ENCODE results near the gene CYBA. TPM values are rescaled to one million over a fixed set of nuclear protein-coding genes. Genes with fewer than 3 reads are reported as not detected.

Gene CYBA
- total RNA-seq, 1 donor from 2014 or later: 90.8 TPM

DNA sequence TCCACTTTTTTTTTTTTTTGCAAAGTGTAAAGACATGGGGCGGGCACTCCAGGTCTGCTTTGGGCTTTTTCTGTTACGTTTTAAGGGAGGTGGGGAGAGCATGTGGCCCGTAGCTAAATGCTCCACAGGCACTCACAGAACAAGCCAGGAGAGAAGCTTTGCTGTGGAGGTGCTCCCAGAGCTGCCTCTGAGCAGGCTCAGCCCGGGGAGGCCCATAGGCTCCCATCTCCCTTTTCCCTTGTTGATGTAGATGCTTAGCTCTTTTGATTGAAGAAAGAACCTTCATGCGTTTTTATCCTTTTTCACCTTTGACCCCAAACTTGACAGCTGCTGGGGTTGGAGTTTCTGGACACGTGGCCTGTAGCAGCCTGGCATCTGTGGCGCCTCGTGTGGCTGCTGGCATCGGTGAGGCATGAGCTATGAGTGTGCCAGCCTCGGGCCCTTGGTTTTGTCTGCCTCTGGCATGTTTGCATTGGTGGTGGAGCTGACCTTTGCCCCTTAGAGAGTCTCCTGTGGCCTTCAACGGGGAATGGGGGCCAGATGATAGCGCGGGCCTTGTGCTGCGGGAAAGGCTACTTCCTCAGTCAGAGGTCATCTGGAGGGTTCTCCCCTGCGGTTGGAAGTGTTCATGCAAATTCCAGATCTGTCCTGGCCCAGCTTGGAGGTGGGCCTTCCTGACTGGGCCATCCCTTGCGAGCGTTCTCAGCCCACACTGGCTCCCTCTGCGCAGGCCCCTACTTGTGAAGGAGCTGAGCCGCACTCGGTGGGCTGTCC, 32.5 kb downstream of the CYBA start:
- Histone ChIP-seq H3K27me3 (ENCODE audit: control insufficient read depth in 3 of 3, insufficient read depth in 3 of 3, low read length in 3 of 3) (no peaks in the 10 kb centered on the region), H3K9ac (ENCODE audit: low read depth in 1 of 3, low read length in 3 of 3) (no peak overlapping the region), H3K9me3 (ENCODE audit: control insufficient read depth in 3 of 3, low read length in 3 of 3) (no peaks in the 10 kb centered on the region), H3K27ac (ENCODE audit: low read depth, low read length) (no peak overlapping the region), H3K4me1 (ENCODE audit: control insufficient read depth in 3 of 3, insufficient read depth in 3 of 3, low read length in 3 of 3) (peaks cover 0 to 6% (median 4%) of the 10 kb centered on the region in 3 donors), H3K4me3 (ENCODE audit: low read length in 3 of 3) (no peak overlapping the region), H3K36me3 (ENCODE audit: control insufficient read depth in 3 of 3, insufficient read depth in 3 of 3, low read length in 3 of 3) (peaks cover 18 to 27% (median 20%) of the 10 kb centered on the region in 3 donors)

DNA sequence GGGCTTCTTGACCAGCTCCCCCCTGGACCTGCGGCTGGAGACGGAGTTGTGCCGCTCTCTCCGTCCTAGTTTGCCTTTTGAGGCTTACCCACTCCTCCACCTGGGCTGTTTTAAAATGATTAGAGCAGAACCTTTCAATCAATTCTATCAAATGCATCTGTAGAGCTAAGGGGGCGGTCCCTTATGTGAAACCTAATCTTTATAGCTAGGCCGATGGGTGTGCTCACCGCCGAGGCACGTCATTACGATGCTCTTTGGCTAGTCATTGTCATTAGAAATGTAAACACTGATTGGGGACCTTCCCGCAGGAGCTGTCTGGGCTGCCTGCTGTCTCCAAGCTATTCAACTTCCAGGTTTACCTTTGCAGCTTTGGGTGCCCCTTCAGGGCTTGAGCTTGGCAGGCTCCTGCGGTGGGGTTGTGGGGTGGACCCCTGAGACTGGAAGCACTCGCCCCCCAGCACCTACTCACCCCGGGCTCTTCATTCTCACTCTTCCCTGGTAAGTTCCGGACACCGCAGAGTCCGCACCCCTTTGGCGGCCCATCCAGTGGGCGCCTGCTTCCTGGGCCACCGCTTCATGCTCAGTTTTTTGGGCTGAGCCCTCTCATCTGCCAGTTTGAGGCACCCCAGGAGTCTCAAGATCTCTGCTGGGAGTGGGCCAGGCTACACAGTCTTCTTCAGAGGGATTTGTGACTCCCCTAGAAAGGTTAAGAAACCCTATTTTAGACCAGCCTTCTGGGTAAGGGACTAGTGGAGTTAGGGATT, 33.4 kb downstream of the CYBA start:
- Histone ChIP-seq H3K9ac (ENCODE audit: low read depth in 1 of 3, low read length in 3 of 3) (no peak overlapping the region), H3K27me3 (ENCODE audit: control insufficient read depth in 3 of 3, insufficient read depth in 3 of 3, low read length in 3 of 3) (no peaks in the 10 kb centered on the region), H3K36me3 (ENCODE audit: control insufficient read depth in 3 of 3, insufficient read depth in 3 of 3, low read length in 3 of 3) (peaks cover 12 to 19% (median 15%) of the 10 kb centered on the region in 3 donors)

DNA sequence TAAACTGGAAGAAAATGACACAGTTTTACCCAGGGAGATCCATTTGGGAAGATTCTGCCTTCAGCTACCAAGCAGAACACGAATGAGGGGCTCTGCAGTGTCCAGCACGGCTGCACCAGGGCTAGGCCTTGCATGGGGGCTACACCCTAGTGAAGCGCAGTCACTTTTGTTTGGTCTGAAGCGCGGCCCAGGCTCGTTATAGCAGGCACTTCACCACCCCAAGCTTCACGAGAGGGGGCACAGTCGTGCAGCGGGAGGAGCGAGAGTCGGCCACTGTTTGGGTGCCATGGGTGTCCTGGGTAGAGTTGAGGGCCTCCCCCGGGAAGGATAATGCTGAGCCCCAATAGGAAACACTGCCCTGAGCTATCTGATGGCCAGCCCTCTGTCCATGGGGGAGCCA, 34.1 kb downstream of the CYBA start:
- Histone ChIP-seq H3K9ac (ENCODE audit: low read depth in 1 of 3, low read length in 3 of 3) (no peak overlapping the region), H3K27ac (ENCODE audit: low read depth, low read length) (no peak overlapping the region), H3K4me1 (ENCODE audit: control insufficient read depth in 3 of 3, insufficient read depth in 3 of 3, low read length in 3 of 3) (peaks cover 0 to 6% (median 4%) of the 10 kb centered on the region in 3 donors), H3K36me3 (ENCODE audit: control insufficient read depth in 3 of 3, insufficient read depth in 3 of 3, low read length in 3 of 3) (peaks cover 5 to 18% (median 11%) of the 10 kb centered on the region in 3 donors), H3K4me3 (ENCODE audit: low read length in 3 of 3) (no peak overlapping the region), H3K27me3 (ENCODE audit: control insufficient read depth in 3 of 3, insufficient read depth in 3 of 3, low read length in 3 of 3) (no peaks in the 10 kb centered on the region), H3K9me3 (ENCODE audit: control insufficient read depth in 3 of 3, low read length in 3 of 3) (no peaks in the 10 kb centered on the region)

More for the DNA sequence above, 33.4 kb downstream of the CYBA start:
- peaks cover 0 to 6% (median 4%) of the 10 kb centered on the region in 3 donors for H3K4me1 ChIP-seq (ENCODE audit: control insufficient read depth in 3 of 3, insufficient read depth in 3 of 3, low read length in 3 of 3)
- no peaks in the 10 kb centered on the region for H3K9me3 ChIP-seq (ENCODE audit: control insufficient read depth in 3 of 3, low read length in 3 of 3)
- H3K27ac ChIP-seq (ENCODE audit: low read depth, low read length): no peak overlapping the region
- no peak overlapping the region for H3K4me3 ChIP-seq (ENCODE audit: low read length in 3 of 3)

DNA sequence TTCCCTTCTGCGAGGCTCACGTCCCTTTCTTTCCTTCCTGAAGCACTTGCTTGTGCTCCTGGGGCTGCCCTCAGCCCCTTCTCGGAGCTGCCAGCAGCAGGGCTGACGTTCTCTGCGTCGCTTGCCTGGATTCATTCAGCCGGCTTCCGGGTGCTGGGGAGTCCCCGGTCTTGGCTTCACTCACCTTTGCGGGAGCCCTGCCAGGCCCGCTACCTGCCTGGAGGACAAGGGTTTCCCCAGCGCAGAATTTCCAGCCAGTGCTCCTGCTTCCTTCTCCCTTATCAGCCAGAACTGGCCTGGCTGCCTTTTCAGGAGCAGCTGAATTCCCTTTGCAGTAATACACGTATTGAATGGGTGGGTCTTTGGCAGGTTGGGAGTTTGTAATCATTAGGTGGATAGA, 34.5 kb downstream of the CYBA start:
- Histone ChIP-seq H3K27me3 (ENCODE audit: control insufficient read depth in 3 of 3, insufficient read depth in 3 of 3, low read length in 3 of 3) (no peaks in the 10 kb centered on the region), H3K36me3 (ENCODE audit: control insufficient read depth in 3 of 3, insufficient read depth in 3 of 3, low read length in 3 of 3) (peaks cover 9 to 21% (median 15%) of the 10 kb centered on the region in 3 donors), H3K4me3 (ENCODE audit: low read length in 3 of 3) (no peak overlapping the region), H3K4me1 (ENCODE audit: control insufficient read depth in 3 of 3, insufficient read depth in 3 of 3, low read length in 3 of 3) (peaks cover 0 to 6% (median 4%) of the 10 kb centered on the region in 3 donors), H3K9ac (ENCODE audit: low read depth in 1 of 3, low read length in 3 of 3) (no peak overlapping the region), H3K27ac (ENCODE audit: low read depth, low read length) (no peak overlapping the region), H3K9me3 (ENCODE audit: control insufficient read depth in 3 of 3, low read length in 3 of 3) (no peaks in the 10 kb centered on the region)

DNA sequence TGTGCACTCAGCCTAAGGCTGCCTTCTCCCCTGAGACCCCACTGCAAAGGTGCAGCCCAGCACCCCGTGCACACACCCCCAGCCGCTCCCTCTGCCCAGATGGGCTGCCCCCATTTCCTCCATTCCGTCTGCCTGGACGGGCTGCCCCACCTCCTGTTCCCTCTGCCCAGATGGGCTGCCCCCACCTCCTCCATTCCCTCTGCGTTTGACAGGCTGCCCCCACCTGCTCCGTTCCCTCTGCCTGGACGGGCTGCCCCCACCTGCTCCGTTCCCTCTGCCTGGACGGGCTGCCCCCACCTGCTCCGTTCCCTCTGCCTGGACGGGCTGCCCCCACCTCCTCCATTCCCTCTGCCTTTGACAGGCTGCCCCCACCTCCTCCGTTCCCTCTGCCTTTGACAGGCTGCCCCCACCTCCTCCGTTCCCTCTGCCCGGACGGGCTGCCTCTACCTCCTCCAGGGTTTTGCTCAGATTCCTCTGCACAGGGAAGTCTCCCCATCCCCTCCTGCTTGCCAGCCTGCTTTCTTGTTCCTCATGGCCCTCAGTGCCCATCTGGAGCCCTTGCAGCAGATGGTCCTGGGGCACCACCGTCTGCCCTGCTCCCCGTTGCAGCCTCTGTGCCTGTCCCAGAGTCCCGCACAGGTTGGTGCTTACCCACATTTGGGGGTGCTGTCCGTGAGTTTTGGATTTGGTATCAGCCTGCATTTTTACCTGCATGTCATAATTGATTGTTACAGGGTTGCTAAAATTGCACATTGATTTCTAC, 35.9 kb downstream of the CYBA start:
- H3K27me3 ChIP-seq (ENCODE audit: control insufficient read depth in 3 of 3, insufficient read depth in 3 of 3, low read length in 3 of 3): no peaks in the 10 kb centered on the region
- peaks cover 0 to 6% (median 4%) of the 10 kb centered on the region in 3 donors for H3K4me1 ChIP-seq (ENCODE audit: control insufficient read depth in 3 of 3, insufficient read depth in 3 of 3, low read length in 3 of 3)
- H3K9me3 ChIP-seq (ENCODE audit: control insufficient read depth in 3 of 3, low read length in 3 of 3): no peaks in the 10 kb centered on the region
- no peak overlapping the region for H3K4me3 ChIP-seq (ENCODE audit: low read length in 3 of 3)
- H3K36me3 ChIP-seq (ENCODE audit: control insufficient read depth in 3 of 3, insufficient read depth in 3 of 3, low read length in 3 of 3): peaks cover 21 to 32% (median 24%) of the 10 kb centered on the region in 3 donors
- H3K27ac ChIP-seq (ENCODE audit: low read depth, low read length): no peak overlapping the region
- no peak overlapping the region for H3K9ac ChIP-seq (ENCODE audit: low read depth in 1 of 3, low read length in 3 of 3)

DNA sequence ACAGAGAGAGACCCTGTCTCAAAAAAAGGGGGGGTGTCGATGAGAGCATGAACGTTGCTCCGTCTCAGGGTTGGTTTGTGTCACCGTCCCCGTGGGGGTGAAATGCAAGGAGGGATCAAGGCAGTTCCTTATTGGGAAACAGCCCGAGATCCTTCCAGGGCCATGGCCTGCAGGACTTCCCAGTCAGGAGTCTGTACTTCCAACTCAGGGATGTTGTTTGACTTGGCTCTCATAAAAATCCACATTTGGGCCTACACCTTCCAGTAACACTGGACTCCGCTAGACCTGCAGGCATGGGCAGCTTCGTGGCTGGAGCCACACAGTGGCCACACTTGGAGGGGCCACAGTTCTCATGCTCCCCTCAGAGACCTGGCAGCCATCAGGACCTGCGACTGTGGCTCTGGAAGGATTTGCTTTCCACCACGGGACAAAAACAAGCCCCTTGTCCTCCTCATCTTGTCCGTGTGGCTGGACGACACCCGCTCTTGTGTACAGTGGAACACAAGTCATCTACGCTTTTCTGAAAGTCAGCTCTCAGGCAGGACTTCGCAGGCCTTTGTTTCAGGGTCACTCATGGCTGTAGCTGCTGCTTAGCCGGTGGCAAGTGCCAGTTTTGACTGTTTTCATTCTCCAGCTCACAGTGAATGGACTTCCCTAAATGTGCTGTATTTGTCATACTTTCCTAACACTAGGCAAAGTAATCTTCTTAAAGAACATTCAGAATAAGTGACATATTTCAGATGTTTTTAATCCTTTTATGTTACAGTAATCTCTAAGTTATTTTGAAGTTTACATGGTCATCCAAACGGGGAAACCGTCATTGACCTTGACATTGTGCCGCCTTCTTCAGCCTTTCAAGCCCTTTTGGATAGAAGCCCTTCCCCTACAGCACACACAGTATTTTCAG, 36.7 kb downstream of the CYBA start:
- Histone ChIP-seq H3K4me3 (ENCODE audit: low read length in 3 of 3) (no peak overlapping the region), H3K4me1 (ENCODE audit: control insufficient read depth in 3 of 3, insufficient read depth in 3 of 3, low read length in 3 of 3) (peaks cover 0 to 6% (median 4%) of the 10 kb centered on the region in 3 donors), H3K36me3 (ENCODE audit: control insufficient read depth in 3 of 3, insufficient read depth in 3 of 3, low read length in 3 of 3) (peaks cover 25 to 29% (median 26%) of the 10 kb centered on the region in 3 donors), H3K9me3 (ENCODE audit: control insufficient read depth in 3 of 3, low read length in 3 of 3) (no peaks in the 10 kb centered on the region), H3K27me3 (ENCODE audit: control insufficient read depth in 3 of 3, insufficient read depth in 3 of 3, low read length in 3 of 3) (no peaks in the 10 kb centered on the region), H3K9ac (ENCODE audit: low read depth in 1 of 3, low read length in 3 of 3) (peak overlapping the region in 1 of 3 donors; percentile 16), H3K27ac (ENCODE audit: low read depth, low read length) (no peak overlapping the region)

DNA sequence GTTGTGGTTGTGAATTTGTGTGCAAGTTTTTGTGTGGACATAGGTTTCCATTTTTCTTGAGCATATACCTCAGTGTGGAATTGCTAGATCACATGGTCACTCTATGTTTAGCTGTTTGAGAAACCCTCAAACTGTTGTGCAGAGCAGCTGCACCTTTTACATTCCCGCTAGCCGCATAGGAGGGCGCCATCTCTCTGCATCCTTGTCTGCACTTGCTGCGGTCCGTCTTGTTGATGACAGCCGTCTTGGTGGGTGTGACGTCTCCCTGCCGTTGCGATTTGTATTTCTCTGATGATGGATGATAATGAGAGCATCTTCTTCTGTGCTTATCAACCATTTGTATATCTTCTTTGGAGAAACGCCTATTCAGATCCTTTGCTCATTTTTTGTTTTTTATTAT, 37.6 kb downstream of the CYBA start:
- no peak overlapping the region for H3K27ac ChIP-seq (ENCODE audit: low read depth, low read length)
- no peaks in the 10 kb centered on the region for H3K27me3 ChIP-seq (ENCODE audit: control insufficient read depth in 3 of 3, insufficient read depth in 3 of 3, low read length in 3 of 3)
- no peak overlapping the region for H3K4me3 ChIP-seq (ENCODE audit: low read length in 3 of 3)
- peaks cover 26 to 29% (median 27%) of the 10 kb centered on the region in 3 donors for H3K36me3 ChIP-seq (ENCODE audit: control insufficient read depth in 3 of 3, insufficient read depth in 3 of 3, low read length in 3 of 3)
- H3K9ac ChIP-seq (ENCODE audit: low read depth in 1 of 3, low read length in 3 of 3): no peak overlapping the region
- H3K4me1 ChIP-seq (ENCODE audit: control insufficient read depth in 3 of 3, insufficient read depth in 3 of 3, low read length in 3 of 3): peaks cover 0 to 6% (median 4%) of the 10 kb centered on the region in 3 donors
- H3K9me3 ChIP-seq (ENCODE audit: control insufficient read depth in 3 of 3, low read length in 3 of 3): no peaks in the 10 kb centered on the region

DNA sequence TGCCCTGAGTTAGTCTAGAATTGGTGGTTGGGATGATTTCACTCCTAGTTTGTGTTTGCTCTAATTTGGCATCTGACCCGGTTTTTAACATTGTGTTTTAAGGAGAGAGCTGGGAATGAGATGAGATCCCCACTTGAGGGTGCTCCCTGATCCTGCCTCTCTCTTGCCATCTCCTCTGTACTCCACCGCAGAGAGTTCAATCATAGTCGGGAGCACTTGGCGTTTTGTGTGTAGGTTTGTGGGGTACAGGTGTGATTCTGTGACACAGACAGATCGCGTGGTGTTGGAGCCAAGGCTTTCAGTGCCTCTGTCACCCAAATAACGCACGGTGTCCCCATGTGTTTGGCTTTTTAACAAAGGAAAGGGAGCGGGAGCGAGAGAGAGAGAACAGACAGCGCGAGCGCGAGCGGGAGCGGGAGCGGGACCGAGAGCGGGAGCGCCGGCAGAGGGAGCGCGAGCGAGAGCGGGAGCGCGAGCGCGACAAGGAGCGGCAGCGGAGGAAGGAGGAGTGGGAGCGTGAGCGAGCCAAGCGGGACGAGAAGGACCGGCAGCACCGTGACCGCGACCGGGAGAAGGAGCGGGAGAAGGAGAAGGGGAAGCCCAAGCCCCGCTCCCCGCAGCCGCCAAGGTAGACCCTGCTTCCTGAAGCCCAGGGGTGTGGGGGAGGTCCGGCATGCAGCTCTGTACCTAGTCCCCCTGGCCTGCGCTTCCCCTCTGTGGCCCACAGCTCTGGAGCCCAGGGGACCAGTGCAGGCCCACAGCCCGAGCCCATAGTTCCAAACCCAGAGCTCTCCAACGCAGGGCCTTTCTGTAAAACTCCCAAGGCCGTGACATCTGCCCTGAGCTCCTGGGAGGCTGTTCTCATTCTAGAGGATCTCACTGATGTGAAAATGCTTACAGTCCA, 39.7 kb downstream of the CYBA start:
- Histone ChIP-seq H3K27ac (ENCODE audit: low read depth, low read length) (no peak overlapping the region), H3K27me3 (ENCODE audit: control insufficient read depth in 3 of 3, insufficient read depth in 3 of 3, low read length in 3 of 3) (no peaks in the 10 kb centered on the region), H3K4me3 (ENCODE audit: low read length in 3 of 3) (no peak overlapping the region), H3K9ac (ENCODE audit: low read depth in 1 of 3, low read length in 3 of 3) (no peak overlapping the region), H3K9me3 (ENCODE audit: control insufficient read depth in 3 of 3, low read length in 3 of 3) (no peaks in the 10 kb centered on the region), H3K36me3 (ENCODE audit: control insufficient read depth in 3 of 3, insufficient read depth in 3 of 3, low read length in 3 of 3) (peaks cover 32 to 37% (median 37%) of the 10 kb centered on the region in 3 donors), H3K4me1 (ENCODE audit: control insufficient read depth in 3 of 3, insufficient read depth in 3 of 3, low read length in 3 of 3) (peaks cover 0 to 6% (median 2%) of the 10 kb centered on the region in 3 donors)

Data from skeletal muscle tissue (tissue), 4 donors.